Stimulated activated CD4-positive, alpha-beta T cell treated with anti-CD3 and anti-CD28 coated beads, Interleukin-15, amount 100 ng/mL, for 48 hours (primary cell): Measurements from ENCODE around the gene MOK.
"Not testable (repeated sequence)": the region's sequence is repeated elsewhere in the genome, so short reads cannot be mapped to it uniquely, and the experiment has no call there.

Experiments used
- DNase-seq, 2 donors: peaks; one replicate each; pipeline ENCODE4 v3.0.0-alpha.2; 2020; ENCODE audit warnings: low read depth in 2 of 2

Gene MOK

DNA sequence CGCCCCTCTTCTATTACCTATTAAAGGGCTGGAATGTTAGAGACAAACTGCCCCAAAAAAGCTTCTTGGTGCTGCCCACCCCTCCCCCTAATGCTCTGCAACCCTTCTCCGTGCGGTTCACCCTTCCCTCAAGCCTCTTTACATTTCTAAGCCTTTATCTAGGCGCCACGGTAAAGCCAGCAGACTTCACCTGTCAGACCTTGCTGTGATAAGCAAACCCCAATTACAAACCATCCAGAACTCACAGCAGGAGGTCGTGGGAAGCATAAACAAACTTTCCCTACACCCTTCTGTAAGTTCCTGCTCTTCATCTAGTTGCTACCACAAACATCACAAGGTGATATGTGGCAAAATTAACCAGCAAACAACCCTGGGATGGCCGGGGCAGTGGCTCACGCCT lies 56.8 kb downstream of the MOK start:
- DNase-seq, result no peak

DNA sequence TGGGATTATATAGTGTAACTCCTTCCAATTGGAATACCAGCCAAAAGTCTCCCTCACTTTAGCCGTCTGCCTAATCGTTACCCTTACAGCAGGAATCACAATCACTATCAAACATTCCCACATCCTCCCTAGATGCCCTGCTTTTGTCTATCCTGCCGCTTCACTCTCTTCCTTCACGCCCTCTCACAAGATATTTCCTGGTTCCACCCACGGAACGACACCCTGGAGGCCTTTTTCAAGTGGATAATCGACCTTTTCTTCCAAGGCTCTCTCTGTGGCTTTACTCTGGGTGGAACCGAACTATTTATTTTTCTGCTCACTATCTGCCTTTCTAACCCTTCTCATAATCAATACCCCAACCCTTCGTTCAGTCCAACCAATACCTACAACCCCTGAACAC lies 58.9 kb downstream of the MOK start:
- DNase-seq, result no peak

DNA sequence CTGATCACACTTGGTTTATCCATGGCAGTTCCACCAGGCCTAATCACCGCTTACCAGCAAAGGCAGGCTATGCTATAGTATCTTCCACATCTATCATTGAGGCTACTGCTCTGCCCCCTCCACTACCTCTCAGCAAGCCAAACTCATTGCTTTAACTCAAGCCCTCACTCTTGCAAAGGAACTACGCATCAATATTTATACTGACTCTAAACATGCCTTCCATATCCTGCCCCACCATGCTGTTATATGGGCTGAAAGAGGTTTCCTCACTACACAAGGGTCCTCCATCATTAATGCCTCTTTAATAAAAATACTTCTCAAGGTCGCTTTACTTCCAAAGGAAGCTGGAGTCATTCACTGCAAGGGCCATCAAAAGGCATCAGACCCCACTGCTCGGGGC lies 61.2 kb downstream of the MOK start:
- not testable (repeated sequence) for DNase-seq

DNA sequence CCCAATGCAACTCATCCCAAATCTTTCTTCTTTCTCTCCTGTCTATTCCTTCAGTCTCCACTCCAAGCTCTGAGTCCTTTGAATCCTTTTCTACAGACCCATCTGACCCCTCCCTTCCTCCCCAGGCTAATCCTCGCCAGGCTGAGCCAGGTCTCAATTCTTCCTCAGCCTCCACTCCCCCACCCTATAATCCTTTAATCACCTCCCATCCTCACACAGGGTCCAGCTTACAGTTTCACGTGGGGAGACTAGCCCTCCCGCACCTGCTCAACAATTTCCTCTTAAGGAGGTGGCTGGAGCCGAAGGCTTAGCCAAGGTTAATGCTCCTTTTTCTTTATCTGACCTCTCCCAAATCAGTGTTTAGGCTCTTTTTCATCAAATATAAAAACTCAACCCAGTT lies 63.8 kb downstream of the MOK start:
- DNase-seq, result no peak

DNA sequence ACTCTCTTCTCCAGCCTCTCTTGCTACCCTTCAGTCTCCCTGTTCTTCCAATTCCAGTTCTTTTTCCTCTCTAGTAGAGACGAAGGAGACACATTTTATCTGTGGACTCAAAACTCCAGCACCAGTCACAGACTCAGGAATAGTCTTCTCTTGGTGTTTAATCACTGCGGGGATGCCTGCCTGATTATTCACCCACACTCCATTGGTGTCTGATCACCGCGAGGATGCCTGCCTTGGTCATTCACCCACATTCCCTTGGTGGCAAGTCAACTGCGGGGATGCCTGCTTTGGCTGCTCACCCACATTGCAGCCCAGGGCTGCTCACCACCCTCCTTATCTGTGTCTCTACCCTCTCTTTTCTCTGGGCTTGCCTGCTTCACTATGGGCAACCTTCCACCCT lies 64.5 kb downstream of the MOK start:
- not testable (repeated sequence) for DNase-seq

DNA sequence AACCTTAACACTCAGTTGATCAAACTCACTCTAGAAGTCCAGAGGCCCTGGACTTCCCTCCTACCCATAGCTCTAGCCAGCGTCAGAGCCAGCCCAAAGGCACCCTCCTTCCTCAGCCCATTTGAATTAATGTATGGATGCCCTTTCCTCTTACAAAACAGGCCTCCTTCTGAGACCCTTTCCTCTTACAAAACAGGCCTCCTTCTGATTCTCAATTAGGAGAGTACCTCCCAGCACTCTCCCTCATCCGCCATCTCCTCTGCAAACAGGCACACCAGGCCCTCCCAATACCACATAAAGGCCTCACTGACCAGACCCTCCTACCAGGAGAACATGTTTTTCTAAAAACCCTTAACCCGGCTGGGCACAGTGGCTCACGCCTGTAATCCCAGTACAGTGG lies 65.7 kb downstream of the MOK start:
- DNase-seq, result no peak

DNA sequence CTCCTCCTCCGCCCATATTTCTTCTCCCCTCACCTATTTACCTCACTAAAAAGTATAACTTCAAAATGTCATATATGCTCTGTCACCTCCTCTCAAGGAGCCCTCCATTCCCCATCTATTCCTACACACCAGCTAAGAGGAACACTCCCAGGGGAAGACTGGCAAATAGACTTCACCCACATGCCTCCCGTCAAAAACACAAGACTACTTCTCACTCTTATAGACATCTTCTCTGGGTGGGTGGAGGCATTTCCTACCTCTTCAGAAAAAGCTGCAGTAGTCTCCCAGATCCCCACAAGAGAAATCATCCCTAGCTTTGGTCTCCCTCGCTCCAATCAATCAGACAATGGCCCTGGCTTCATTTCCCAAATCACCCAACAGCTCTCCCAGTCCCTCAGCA lies 66.2 kb downstream of the MOK start:
- DNase-seq, result no peak

DNA sequence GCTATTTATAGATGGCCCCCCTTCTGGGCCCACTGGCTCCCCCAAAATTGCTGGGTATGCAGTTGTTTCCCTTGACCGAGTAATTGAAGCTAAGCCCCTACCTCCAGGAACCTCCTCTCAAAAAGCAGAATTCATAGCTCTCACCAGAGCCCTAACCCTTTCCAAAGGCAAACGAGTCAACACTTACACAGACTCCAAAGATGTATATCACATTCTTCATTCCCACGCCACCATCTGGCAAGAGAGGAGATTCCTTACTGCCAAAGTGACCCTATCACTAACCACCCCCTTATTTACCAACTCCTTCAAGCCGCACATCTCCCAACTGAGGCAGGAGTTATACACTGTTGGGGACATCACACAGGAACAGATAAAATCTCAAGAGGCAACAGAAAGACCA lies 66.8 kb downstream of the MOK start:
- DNase-seq, result no peak

DNA sequence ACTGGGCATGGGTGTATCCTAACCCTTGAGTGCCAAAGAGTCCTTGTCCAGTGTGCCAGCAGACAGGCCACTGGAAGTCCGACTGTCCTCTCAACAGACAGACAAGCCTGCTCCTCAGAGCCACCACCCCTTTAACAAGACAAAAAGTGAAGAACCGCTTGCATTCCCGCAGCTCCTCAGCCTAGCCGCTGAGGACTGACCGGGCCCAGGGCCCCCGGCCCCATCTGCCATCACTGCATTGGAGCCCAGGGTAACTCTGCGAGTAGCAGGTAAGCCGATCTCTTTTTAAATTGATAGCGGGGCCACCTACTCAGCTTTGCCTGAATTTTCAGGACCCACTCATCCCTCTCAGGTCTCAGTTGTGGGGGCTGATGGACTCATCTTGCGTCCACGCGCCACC lies 68.9 kb downstream of the MOK start:
- no peak for DNase-seq

DNA sequence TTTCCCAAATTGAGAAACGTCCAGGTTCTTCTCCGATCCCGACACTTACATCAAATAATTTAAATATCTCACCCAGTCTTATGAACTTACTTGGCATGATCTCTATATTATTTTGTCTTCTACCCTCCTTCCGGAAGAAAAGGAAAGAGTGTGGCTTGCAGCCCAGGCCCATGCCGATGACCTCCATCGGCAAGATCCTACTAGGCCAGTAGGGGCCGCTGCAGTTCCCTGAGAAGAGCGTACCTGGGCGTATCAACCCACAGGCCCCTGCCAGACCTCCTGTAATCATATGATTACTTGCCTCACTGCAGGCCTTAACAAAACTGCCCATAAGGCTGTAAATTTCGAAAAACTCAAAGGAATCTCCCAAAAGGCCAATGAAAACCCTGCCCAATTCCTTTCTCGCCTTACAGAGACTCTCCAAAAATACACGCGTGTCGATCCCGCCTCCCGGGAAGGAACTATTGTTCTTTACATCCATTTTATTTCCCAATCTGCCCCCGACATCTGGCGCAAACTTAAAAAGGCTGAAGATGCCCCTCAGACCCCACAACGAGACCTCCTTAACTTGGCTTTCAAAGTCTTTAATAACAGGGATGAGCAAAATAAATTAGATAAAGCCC lies 69.6 kb downstream of the MOK start:
- peak; percentile 70 to 76 for DNase-seq

DNA sequence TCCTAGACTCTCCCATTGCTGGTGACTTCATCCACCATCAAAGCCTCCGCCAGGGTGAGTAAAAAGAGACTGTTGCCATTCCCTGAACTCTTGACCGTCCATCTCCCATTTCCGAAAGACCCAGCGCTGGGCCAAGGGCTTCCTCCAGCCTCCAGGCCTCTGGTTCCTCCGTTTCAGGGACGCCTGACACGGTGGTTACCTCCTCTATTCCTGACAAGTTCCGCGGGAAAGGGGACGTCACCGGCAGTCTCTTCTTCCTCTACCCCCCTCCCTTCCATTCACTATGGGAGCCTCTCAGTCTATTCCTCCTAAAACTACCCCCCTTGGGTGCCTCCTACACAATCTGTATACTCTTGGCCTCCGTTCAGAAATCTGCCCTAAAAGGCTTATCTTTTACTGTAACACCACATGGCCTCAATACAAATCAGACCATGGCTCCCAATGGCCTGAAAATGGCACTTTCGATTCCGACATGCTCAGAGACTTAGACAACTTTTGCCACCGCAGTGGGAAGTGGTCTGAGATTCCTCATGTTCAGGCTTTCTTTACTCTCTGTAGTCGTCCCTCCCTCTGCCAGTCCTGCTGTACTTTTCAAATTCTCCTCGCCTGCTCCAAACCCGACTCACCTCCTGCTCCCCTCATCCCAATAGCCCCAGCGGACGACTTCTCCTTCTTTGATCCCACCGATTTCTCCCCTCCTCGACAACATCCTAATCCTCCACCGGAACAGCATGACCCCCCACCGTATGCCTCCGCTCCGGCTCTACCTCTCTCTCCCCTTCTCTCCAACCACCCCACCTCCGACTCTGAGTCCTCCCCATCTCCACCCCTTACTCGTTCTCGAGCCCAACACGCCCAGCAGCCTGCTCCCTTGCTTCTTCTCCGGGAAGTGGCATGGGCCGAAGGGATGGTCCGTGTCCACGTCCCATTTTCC lies 70.4 kb downstream of the MOK start:
- DNase-seq, result no peak

DNA sequence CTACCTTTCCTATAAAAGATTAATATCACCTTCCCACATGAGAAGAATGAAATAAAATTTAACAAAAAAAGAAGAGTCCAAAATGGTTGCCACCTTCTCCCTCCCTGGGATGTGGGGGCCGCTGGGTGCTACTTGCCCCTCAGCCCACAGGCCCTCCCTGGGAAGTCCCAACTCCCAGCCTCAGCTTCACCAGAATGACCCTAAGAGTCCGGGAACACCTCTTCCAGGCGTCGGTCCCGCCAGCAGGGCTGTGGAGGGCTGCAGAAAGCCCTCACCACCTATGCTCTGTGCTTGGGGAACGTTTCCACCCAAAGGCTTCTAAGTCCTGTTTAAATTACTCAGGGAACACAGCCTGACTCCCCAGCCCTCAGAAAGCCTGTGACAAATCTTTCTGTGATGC lies 71.9 kb downstream of the MOK start:
- DNase-seq, result no peak

DNA sequence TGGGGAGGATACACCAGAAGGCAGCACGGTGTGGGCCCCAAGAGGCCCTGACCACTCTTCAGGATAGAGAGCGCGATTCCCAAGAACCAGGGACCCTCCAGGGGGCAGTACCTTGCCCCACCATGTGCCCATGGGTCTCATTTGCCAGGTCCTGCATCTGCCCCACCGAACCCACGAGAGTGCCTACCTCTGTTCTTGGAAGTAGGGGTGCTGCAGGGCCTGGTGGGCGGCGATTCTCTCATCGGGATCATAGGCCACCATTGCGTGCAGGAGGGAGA lies 72.7 kb downstream of the MOK start:
- no peak for DNase-seq

DNA sequence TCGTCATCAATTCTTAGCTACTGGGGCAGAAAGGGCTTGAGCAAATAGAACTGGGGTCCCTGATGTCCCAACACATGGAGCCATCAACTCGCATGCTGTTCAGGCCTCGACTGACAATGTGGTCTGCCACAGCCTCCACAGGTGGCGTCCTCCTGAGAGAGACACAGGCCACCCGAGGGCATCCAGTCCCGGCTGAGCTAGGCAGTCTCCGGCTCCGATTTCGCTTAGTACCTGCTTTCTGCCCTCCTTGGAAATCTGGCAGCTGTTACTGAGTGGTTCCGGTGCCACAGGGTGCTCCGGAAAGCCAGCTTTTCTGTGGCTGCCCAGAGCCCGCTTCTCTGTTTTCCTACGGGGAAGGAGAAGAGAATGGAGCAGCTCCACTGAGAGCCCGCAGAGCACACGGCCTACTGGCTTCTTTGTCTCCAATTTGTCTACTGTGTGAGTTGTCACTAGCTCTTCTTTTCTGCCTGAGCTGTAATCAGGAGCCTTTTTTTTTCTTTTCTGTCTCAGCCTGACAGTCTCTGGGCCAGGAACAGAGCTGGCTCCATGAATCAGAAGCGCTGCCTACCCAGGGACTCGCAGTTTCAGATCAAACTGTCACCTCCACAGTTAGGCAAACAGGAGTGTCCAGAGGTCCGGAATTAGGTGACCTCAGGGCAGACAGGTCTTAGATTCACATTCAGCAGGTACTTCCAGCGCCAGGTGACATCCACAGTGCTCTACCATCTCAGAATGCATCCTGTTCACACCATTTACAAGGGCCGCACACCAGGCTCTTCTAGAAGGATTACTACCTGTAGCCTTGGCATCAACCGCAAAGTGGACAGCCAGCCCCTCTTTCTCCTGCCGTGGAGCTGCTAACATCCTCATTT lies 73.3 kb downstream of the MOK start:
- no peak for DNase-seq

DNA sequence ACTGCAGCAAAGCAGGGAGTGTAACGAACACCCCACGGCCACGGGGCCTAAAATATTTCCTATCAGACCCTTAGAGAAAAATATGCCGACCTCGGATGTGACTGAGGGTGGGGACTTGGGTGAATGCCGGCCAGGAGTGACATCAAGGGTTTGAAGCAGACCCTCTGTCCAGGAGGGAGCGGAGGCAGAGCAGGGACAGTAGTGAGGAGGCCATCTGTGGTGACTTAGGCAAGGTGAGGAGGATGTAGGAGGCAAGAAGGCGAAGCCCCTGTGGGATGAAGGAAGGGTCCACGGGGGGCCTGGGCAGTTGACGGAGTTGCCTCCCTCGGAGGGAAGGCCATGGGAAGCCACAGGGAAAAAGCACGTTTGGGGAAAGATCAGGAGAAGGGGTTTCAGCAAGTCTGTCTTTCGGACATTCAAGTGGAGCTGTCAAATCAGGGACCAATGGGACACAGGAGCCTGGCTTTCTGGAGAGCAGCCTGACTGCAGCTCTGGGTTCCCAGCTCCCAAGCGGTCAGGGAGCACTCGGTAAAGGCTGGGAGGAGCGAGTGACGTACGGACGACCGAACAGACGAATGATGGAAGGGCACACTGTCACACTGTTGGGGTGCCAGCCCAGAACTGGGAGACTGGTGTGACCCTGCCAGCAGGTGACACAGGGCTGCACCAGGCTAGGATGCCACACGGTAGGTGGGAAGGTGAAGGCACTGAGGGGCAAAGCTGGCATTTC lies 74.3 kb downstream of the MOK start:
- no peak for DNase-seq

DNA sequence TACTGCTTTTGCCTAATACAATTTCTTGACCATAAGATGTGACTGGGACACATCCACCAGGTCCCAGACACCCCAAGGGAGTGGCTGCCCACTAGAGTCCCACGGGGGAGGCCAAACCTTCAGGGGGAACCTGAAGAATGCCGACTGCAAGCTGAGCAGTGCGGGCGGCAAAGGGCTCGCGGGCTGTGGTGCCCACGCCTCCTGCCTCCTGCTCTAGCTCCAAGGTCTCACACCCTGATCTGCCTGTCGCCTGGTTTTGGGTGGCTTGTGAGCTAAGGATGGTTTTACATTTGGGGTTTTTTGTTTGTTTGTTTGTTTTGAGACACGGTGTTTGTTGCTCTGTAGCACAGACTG lies 75.2 kb downstream of the MOK start:
- DNase-seq, result no peak

DNA sequence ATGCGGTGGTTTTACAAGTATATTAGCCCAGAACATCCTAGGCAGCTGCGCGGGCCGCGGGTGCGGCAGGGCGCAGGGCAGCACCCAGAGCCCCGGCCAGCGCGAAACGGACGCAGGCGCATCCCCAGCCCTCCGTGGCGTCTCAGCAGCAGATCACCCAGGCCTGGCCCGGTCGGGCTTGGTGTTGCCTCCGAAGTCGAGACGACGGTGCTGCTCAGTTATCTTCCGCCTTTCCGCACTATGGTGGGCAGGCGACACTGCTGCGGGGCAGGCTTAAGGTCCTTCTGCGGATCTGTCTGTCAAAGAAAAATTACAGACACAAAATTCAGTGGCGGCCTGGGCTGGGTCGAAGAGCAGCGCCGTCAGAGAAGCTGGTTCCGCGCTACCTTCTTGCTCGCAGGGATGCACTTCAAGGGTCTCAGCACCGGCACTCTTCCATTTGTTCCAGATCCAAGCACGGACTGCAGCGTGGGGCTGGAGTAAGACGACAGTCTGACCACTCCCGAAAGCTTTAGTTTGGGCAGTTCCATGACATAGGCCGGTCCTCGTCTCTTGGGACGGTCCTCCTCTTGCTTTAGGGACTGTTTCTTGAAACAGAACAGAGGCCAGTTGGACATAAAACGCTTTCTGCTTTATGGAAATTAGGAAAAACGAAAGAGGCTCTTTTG lies 75.8 kb downstream of the MOK start:
- DNase-seq, result no peak

DNA sequence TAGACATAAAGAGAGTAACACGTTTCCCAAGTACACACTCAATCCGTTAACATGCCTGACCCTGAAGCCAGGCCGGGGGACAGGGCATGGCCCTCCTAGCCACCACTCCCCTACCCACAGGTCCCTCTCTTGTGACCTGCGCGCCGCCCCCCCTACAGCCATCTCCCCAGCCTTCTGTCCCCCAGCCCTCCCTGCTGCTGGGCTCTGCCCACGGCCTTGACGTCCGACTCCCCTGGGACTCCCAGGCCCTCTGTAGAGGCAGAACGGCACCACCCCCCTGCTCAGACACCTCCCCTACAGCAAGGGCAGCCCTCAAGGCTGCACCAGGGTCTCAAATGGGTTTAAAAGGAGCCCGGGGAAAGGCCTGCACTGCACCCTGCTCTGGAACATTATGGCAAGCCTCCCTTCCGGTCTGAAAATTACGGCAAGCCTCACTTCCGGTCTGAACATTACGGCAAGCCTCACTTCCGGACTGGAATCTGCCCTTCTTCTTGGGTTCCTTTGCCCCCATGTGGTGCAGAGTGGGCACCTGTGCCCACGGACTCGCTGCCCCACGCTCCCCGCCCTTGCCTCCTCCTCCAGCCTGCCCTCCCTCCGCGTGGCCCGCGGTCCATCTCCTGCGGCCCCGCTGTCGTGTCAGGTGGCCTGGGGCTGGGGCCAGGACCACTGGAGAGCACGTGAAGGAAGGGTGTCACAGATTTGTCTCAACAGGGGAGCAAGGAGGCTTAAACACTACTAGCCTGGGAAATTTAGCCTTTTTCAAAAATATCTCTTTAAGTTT lies 77.6 kb downstream of the MOK start:
- DNase-seq, result no peak

DNA sequence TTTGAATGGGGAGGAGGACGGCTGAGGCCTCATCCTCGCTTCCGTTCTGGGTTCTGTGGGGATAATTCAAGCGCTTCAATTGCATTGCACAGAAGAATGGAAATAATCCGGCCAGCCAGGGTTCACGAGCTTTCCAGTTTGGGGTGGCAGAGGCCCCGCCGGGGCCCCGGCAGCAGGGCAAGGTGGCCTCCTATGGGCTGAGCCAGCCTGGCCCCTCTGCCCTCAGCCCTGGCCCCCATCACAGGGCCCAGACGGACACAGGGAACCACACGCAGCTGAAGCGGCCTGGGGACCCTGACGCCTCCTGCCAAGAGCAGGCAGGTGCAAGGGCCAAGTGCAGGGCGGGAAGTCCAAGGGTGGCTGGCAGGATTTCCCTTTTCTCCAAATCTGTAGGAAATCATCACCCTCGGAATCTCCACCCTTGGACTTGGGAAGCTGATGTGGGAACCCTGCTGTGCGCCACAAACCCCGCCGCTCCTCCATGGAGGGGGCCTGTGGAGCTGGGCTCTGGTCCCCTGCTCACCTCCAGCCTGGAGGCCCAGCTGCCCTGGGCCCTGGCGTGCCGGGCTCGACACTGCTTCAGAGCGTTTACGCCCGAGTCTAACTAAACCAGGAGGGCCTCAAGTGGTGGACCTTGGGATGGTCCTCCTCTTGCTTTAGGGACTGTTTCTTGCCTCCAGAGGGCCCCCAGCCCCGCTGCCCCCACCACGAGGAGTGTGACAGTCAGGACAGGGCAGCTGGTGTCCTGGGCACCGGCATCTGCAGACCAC lies 78.4 kb downstream of the MOK start:
- DNase-seq, result no peak

DNA sequence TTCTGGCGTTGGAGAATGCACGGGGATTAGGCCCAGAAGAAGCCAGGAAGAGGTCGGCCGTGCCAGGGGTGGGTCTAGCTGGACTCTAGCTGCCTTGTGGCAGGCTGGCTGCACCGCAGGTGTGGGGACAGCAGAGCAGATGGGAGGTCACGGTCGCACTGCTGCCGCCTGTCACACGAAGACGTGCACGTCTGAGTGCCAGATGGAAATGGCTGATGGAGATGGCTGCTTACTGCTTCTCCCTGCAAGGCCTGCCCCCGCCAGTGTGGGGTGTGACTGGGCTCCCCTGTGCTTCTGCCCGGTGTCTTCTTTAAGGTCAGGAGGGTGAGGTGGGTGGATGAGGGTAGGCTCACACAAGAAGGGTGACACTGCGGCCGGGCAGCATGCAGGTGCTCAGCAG lies 79.0 kb downstream of the MOK start:
- no peak for DNase-seq
